HG03066 (cell line): ENCODE measurements around the gene MYO3B.

ENCODE experiments used
- ATAC-seq: cut with Tn5 transposase; IDR thresholded peaks from one replicate; pipeline ENCODE4 v1.9.1; 2021; ENCODE audit warnings: low read depth; ENCODE audit not compliant: unreplicated experiment

MYO3B gene

GRCh38 chr2:170177950-170178781, at the start of gene MYO3B:
TSS of gene MYO3B (plus strand) at chr2:170178147. CDS start at chr2:170178288, 141 bp downstream.
- peak; percentile 29 for ATAC-seq

- no peak for ATAC-seq
Observed at GRCh38 chr2:170139276-170139967, 38.5 kb upstream of the MYO3B start.

- ATAC-seq: no peak
Observed at GRCh38 chr2:170140561-170140960, 37.4 kb upstream of the MYO3B start.

- no peak for ATAC-seq
Observed at GRCh38 chr2:170141865-170142264, 36.1 kb upstream of the MYO3B start.

GRCh38 chr2:170142502-170142901, 35.4 kb upstream of the MYO3B start:
- no peak for ATAC-seq

GRCh38 chr2:170143045-170143717, 34.8 kb upstream of the MYO3B start:
- no peak for ATAC-seq

GRCh38 chr2:170144761-170145160, 33.2 kb upstream of the MYO3B start:
- no peak for ATAC-seq

GRCh38 chr2:170145191-170145590, 32.8 kb upstream of the MYO3B start:
- ATAC-seq: no peak

GRCh38 chr2:170145675-170146432, 32.1 kb upstream of the MYO3B start:
- ATAC-seq: no peak

- no peak for ATAC-seq
Observed at GRCh38 chr2:170146784-170147183, 31.2 kb upstream of the MYO3B start.

- no peak for ATAC-seq
Observed at GRCh38 chr2:170147576-170147975, 30.4 kb upstream of the MYO3B start.

GRCh38 chr2:170148161-170148560, 29.8 kb upstream of the MYO3B start:
- no peak for ATAC-seq

- no peak for ATAC-seq
Observed at GRCh38 chr2:170152421-170152820, 25.5 kb upstream of the MYO3B start.

GRCh38 chr2:170155022-170155722, 22.8 kb upstream of the MYO3B start:
- ATAC-seq: peak; percentile 47

GRCh38 chr2:170155723-170156253, 22.2 kb upstream of the MYO3B start:
- ATAC-seq: no peak

- ATAC-seq: no peak
Observed at GRCh38 chr2:170156592-170156991, 21.4 kb upstream of the MYO3B start.

- no peak for ATAC-seq
Observed at GRCh38 chr2:170157025-170157684, 20.8 kb upstream of the MYO3B start.

- ATAC-seq: no peak
Observed at GRCh38 chr2:170159060-170159459, 18.9 kb upstream of the MYO3B start.
